Measurements from ENCODE around the gene GLRX. TPM values are rescaled to one million over a fixed set of nuclear protein-coding genes. Genes with fewer than 3 reads are reported as not detected.

The GLRX gene
- total RNA-seq, 1 experiment from 2014 or later = 17.9 TPM

DNA sequence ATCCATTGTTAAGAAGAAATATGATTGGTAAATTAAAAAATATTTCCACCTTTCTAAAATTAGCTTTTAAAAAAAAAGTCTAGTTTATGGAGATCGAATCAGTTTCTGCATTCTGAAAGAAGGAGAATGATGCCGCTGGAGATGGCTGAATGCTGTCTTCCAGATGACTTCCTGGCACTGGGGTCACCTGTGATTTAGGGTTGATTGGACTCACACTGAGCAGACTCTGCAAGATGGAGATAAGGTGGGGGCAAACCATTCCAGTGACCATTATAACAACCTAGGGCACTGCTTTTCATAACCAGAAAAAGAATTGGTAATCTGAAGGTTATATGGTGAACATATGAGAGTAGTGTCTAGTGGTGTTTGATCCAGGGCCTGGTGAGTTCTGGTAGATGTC, 50.6 kb downstream of the GLRX start:
- no peak for TF ChIP-seq CTCF (IDR thresholded peaks at IDR 0.05; ENCODE audit: insufficient read depth in 1 of 2, low read depth in 1 of 2, low read length in 1 of 2, severe bottlenecking in 1 of 2, unreplicated experiment in 1 of 2)
- POLR2A ChIA-PET = no interaction called here
- H3K9me3 Mint-ChIP-seq (ENCODE audit: unreplicated experiment) = no peaks in the 10 kb centered on the region
- DNase-seq = no peak
- no peaks in the 10 kb centered on the region for H3K4me1 ChIP-seq
- intact Hi-C loops (cut with micrococcal nuclease; ENCODE audit: unreplicated experiment) = no loop called here
- H3K27me3 Mint-ChIP-seq (ENCODE audit: insufficient read depth, unreplicated experiment) = no peaks in the 10 kb centered on the region
- no peak overlapping the region for H3K27ac Mint-ChIP-seq (ENCODE audit: unreplicated experiment)
- H3K36me3 Mint-ChIP-seq (ENCODE audit: insufficient read depth, unreplicated experiment) = peaks cover 24% of the 10 kb centered on the region
- no peaks in the 10 kb centered on the region for H3K9me3 ChIP-seq
- no TSS peak for BruUV-seq (replicated peaks)
- no peak overlapping the region for H3K4me3 ChIP-seq (ENCODE audit: low read depth, low read length)
- H3K27me3 ChIP-seq (replicated peaks; ENCODE audit: control insufficient read depth, insufficient read depth, low read length) = no peaks in the 10 kb centered on the region
- CTCF ChIA-PET = interaction anchor here (2.4 kb wide), 1 partner anchor 9 kb away, joined by 9 read pairs; no protein-coding TSS in a partner anchor
- no peaks in the 10 kb centered on the region for H3K36me3 ChIP-seq (ENCODE audit: control insufficient read depth, insufficient read depth, low read length)
- H3K4me3 Mint-ChIP-seq (ENCODE audit: unreplicated experiment) = no peak overlapping the region
- no peaks in the 10 kb centered on the region for H3K4me1 Mint-ChIP-seq (ENCODE audit: low read depth, unreplicated experiment)

GRCh38 chr5:95770830-95771708, 51.5 kb downstream of the GLRX start:
- no peaks in the 10 kb centered on the region; the same call in 1 of the 2 replicates for H3K36me3 ChIP-seq (ENCODE audit: control insufficient read depth, insufficient read depth, low read length)
- Mint-ChIP-seq H3K27ac (ENCODE audit: unreplicated experiment) (no peak overlapping the region), H3K36me3 (ENCODE audit: insufficient read depth, unreplicated experiment) (peaks cover 24% of the 10 kb centered on the region), H3K4me1 (ENCODE audit: low read depth, unreplicated experiment) (no peaks in the 10 kb centered on the region), H3K9me3 (ENCODE audit: unreplicated experiment) (no peaks in the 10 kb centered on the region), H3K4me3 (ENCODE audit: unreplicated experiment) (no peak overlapping the region), H3K27me3 (ENCODE audit: insufficient read depth, unreplicated experiment) (no peaks in the 10 kb centered on the region)
- no peaks in the 10 kb centered on the region for H3K4me1 ChIP-seq
- H3K27me3 ChIP-seq (replicated peaks; ENCODE audit: control insufficient read depth, insufficient read depth, low read length) = no peaks in the 10 kb centered on the region
- H3K4me3 ChIP-seq (ENCODE audit: low read depth, low read length) = no peak overlapping the region
- no peaks in the 10 kb centered on the region for H3K9me3 ChIP-seq
- BruUV-seq (replicated peaks) = no TSS peak
- DNase-seq = no peak
- POLR2A ChIA-PET = interaction anchor here (0.5 to 0.6 kb wide), 2 partner anchors 44 to 101 kb away, joined by 3 read pairs; no protein-coding TSS in a partner anchor
- CTCF ChIA-PET = interaction anchor here (2.4 kb wide), 1 partner anchor 10 kb away, joined by 9 read pairs; no protein-coding TSS in a partner anchor
- TF ChIP-seq CTCF (IDR thresholded peaks at IDR 0.05; ENCODE audit: insufficient read depth in 1 of 2, low read depth in 1 of 2, low read length in 1 of 2, severe bottlenecking in 1 of 2, unreplicated experiment in 1 of 2) = no peak
- intact Hi-C loops (cut with micrococcal nuclease; ENCODE audit: unreplicated experiment) = no loop called here

DNA sequence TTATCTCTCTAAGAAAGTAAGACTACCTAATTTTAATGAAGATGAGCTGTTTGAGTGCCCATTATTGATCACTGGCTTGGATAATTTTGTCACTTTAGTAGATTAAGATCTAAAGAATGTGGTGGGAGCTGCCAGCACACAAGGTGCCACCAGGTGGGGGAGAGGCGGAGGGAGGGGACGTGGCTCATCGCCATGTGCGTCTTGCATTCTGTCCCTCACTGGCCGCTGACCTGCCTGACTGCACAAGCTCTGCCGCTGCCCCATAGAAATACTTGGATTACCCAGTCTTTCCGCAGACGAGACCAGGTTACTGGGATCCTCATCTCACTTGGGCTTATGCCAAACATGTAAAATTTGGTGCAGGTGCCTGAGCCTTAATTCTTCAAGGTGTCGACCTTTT, 53.8 kb downstream of the GLRX start:
- BruUV-seq (replicated peaks) = no TSS peak
- H3K27me3 ChIP-seq (replicated peaks; ENCODE audit: control insufficient read depth, insufficient read depth, low read length) = no peaks in the 10 kb centered on the region
- H3K27ac Mint-ChIP-seq (ENCODE audit: unreplicated experiment) = no peak overlapping the region
- H3K4me1 Mint-ChIP-seq (ENCODE audit: low read depth, unreplicated experiment) = no peaks in the 10 kb centered on the region
- ChIA-PET POLR2A (no interaction called here), CTCF (no interaction called here)
- H3K9me3 ChIP-seq = no peaks in the 10 kb centered on the region
- H3K4me1 ChIP-seq = no peaks in the 10 kb centered on the region
- DNase-seq = no peak
- intact Hi-C loops (cut with micrococcal nuclease; ENCODE audit: unreplicated experiment) = no loop called here
- H3K4me3 ChIP-seq (ENCODE audit: low read depth, low read length) = no peak overlapping the region
- H3K36me3 Mint-ChIP-seq (ENCODE audit: insufficient read depth, unreplicated experiment) = peaks cover 28% of the 10 kb centered on the region
- TF ChIP-seq CTCF (IDR thresholded peaks at IDR 0.05; ENCODE audit: insufficient read depth in 1 of 2, low read depth in 1 of 2, low read length in 1 of 2, severe bottlenecking in 1 of 2, unreplicated experiment in 1 of 2) = no peak
- no peaks in the 10 kb centered on the region; the same call in 1 of the 2 replicates for H3K36me3 ChIP-seq (ENCODE audit: control insufficient read depth, insufficient read depth, low read length)
- H3K27me3 Mint-ChIP-seq (ENCODE audit: insufficient read depth, unreplicated experiment) = no peaks in the 10 kb centered on the region
- H3K9me3 Mint-ChIP-seq (ENCODE audit: unreplicated experiment) = no peaks in the 10 kb centered on the region
- no peak overlapping the region for H3K4me3 Mint-ChIP-seq (ENCODE audit: unreplicated experiment)
